Measurements from ENCODE around the gene SH2D1B.

The SH2D1B gene

GRCh38 chr1:162400790-162401355 lies 11.1 kb downstream of the SH2D1B start:
- in situ Hi-C loops (cut with MboI; ENCODE audit: low sequenced_read_pairs): no loop called here

GRCh38 chr1:162398999-162399580 lies 12.8 kb downstream of the SH2D1B start:
- in situ Hi-C loops (cut with MboI; ENCODE audit: low sequenced_read_pairs): no loop called here

GRCh38 chr1:162397943-162398560 lies 13.9 kb downstream of the SH2D1B start:
- in situ Hi-C loops (cut with MboI; ENCODE audit: low sequenced_read_pairs): no loop called here

DNA sequence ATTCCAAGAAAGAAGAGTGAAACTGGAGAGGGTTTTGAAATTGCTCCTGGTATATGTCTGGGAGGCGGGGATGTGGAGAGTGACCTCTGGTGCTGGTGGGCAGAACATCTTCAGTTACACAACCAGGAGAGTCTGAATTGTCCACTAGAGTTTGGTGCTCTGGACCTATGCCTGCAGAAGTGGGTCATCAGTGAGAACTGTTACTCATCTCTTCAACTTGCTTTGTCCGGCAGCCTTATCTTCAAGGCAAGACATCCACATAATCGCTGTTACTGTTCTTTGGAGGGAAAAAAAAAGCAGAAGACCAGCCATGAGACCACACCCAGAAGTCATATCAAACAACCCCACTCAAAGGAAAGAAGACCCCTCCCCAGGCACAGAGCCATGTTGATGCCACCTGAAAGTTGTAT lies 14.9 kb downstream of the SH2D1B start:
- in situ Hi-C loops (cut with MboI; ENCODE audit: low sequenced_read_pairs): no loop called here

DNA sequence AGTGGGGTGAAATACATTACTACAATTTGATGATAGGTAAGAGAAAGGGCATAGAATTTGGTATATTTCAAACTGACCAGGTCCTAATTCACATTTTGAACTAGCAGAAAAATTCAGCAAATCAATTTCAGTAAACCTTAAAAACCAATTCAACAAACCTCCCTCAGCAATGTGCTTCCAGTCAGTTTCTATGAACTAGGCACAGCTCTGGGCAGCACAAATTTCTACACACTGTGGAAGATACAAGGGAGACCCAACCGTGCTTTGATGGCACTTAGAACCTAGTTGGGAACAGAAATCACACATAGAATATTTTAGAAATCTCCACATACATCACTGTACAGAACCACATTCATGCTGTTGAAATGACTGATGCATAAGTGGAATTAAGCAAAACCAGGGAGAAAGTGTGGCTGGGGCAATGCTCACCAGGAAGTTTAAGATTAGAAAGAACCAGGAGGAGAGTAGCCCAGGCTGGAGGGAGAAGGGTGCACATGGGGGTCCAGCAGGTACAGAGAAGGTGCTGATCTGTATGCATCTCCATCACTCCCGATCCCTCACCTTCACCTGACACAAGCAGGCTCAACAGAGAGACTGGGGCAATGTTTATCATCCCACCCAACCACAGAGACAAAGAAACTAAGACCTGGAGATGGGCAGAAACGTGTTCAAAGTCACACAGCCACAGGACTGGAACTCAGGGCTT lies 15.6 kb downstream of the SH2D1B start:
- in situ Hi-C loops (cut with MboI; ENCODE audit: low sequenced_read_pairs): no loop called here

- in situ Hi-C loops (cut with MboI; ENCODE audit: low sequenced_read_pairs): no loop called here
These were observed 20.0 kb downstream of the SH2D1B start for GRCh38 chr1:162391790-162392563.

DNA sequence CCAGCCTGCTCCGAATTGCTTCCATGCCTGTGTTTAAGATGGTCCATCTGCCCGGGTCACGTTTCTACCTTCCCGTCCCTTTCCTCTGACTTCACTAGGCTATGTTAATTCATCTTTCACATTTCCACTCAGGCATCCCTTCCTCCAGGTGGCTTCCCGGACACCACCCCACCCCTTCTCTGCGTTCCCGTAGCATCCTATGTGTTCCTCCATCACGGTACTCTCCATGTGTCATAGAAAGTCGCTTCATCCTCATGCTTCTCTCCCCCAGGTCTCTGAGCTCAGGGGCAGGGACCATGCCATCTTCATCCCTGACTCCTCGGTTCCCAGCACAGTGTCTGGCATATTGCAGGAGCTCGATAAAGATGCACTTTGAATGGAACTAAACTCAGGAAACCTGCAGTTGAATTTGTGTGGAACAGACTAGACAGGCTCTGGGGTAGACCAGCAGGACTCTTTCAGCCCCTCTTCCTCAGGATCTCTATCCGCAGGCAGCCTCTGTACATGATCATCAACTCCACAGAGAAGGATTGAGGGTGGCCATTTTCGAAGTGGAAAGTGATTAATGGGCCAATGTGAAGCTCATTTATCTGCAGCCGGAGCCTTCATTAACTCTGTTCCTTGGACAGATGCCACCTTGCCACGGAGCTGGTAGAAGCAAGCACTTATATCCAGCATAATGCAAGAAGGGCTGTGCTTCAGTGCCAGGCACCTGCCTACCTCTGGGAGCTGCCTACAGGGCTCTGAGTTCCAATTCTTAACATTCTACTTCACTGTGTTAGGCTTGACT lies 21.3 kb downstream of the SH2D1B start:
- in situ Hi-C loops (cut with MboI; ENCODE audit: low sequenced_read_pairs): no loop called here

DNA sequence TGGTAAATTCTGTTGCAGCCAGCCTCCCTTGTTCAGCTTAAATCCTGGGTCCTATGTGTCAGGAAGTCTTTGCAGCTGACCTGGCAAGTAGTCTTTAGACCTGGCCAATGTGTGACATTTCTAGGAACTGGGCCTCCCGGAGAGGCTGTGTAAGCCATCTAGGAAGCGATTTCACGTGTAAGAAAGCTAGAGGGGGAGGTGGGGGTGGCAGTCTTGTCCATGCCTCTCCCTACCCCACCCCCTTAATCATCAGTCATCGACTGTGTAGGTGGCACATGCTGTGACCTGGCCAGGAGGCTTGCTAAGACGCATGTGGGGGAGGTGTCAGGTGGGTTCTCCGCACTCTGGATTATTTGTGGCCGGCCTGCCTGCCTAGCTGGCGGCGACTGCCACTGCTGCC lies 22.0 kb downstream of the SH2D1B start:
- in situ Hi-C loops (cut with MboI; ENCODE audit: low sequenced_read_pairs): no loop called here

GRCh38 chr1:162389021-162389818 lies 22.7 kb downstream of the SH2D1B start:
- in situ Hi-C loops (cut with MboI; ENCODE audit: low sequenced_read_pairs): no loop called here

GRCh38 chr1:162388615-162389014 lies 23.3 kb downstream of the SH2D1B start:
- in situ Hi-C loops (cut with MboI; ENCODE audit: low sequenced_read_pairs): no loop called here

DNA sequence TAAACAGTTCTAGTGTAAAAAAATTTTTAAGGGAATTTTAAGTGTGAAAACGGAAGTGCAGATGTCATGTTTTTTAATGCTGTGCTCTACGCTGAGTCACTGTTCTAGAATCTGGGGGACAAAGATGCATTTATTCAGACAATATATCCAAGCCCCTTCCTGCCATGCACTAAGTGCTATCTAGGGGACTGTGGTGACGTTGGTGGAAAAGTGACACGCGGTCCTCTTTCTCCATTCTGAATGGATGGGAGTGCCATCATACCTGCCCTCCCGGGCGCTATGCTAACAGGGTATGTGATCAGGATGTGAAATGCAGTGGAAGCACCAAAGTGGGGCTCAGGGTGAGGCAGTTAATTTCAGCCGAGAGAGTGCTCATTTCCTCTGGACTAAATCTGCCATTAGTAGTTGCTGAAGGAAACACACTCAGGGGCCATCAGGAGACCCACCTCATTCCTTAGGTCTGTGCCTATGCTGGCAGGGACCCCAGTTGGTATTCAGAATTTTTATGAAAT lies 23.8 kb downstream of the SH2D1B start:
- in situ Hi-C loops (cut with MboI; ENCODE audit: low sequenced_read_pairs): no loop called here

DNA sequence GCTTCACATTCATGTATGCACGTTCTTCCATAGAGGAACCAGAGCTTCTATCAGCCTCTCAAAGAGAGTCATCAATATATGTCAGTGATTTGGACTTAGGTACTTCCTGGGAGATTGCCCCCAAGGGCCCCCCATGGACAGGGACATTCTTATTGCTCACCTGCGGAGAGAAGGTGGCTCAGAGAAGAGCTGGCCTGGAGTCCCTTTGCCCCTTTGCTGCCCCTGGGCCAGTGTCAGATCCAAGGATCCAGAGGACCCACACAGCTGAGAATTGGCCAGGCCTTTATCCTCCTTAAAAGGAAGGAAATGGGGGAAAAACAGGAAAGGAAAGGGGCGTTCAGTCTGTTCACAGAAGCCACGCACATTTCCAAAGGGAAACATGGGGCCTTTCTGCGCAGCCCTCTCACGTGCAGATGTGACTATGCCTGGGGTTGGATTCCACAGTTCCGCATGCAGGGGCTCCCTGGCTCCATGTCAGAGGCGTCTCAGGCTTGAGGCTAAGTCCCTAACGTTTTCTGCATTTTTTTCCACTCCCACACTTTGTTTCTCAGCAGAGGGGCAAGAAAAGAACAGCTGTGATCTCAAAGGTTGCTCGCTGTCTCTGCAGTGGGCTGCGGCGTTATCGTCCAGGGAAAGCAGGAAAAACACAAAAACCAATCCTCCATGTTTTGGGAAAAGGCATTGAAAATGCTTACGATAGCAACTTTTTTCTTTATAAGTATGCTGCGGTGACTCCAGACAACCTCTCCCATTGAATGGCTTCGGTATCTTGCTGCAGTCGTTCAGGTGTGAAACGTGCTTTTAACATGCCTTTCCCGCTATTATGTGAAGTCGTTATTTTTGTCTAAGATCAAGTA lies 24.5 kb downstream of the SH2D1B start:
- in situ Hi-C loops (cut with MboI; ENCODE audit: low sequenced_read_pairs): no loop called here

GRCh38 chr1:162386292-162387225 lies 25.4 kb downstream of the SH2D1B start:
- in situ Hi-C loops (cut with MboI; ENCODE audit: low sequenced_read_pairs): no loop called here

- in situ Hi-C loops (cut with MboI; ENCODE audit: low sequenced_read_pairs): no loop called here
These were observed 26.2 kb downstream of the SH2D1B start for GRCh38 chr1:162385702-162386101.

- in situ Hi-C loops (cut with MboI; ENCODE audit: low sequenced_read_pairs): no loop called here
These were observed 26.7 kb downstream of the SH2D1B start for GRCh38 chr1:162385280-162385623.

DNA sequence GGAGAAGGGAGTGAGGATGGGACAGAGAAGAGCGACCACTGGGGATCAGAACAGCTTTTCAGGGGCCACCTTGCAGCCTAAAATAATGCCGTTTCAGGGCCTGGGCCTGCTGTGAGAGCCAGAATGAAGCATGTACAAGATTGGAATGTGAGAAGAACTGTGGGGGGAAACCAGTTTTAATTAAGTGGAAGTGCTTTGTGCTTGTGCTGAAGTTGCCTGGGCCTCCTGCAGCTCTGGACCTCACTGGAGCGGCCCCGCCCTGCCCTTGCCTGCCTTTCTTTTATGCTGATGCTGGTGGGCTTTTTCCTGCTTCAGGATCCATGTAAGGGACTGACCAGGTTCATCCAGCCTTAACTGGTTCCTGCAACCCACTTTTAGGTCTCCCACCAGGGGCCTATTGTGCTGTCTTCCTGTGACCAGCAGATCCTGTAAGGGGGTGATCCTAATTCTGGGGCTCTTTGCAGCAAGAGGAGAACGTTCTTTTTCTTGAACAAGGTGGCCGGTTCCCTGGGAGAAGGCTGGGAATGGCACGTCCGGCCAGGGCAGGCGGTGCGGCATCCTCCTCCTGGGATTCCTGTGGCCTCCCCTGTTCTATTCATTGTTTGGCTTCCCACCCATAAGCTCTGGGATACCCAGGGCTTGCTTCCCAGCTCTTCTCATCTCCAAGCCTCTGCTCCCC lies 27.2 kb downstream of the SH2D1B start:
- in situ Hi-C loops (cut with MboI; ENCODE audit: low sequenced_read_pairs): no loop called here

- in situ Hi-C loops (cut with MboI; ENCODE audit: low sequenced_read_pairs): no loop called here
These were observed 27.8 kb downstream of the SH2D1B start for GRCh38 chr1:162384116-162384515.

Measured in HL-60/S4 treated with retinoic acid at 250 ng/mL for 4 days and 3 days (cell line).